HG03469 (cell line): ENCODE results near the gene SNAP23.

Experiments
- ATAC-seq: cut with Tn5 transposase; IDR thresholded peaks from one replicate; pipeline ENCODE4 v1.9.1; 2021; ENCODE audit warnings: mild to moderate bottlenecking, moderate library complexity, moderate number of reproducible peaks; ENCODE audit not compliant: unreplicated experiment

Gene SNAP23

GRCh38 chr15:42495361-42496212 lies at the start of gene SNAP23:
TSS of gene SNAP23 (plus strand) at chr15:42495634. CDS start at chr15:42511847, 16,213 bp downstream.
- peak; percentile 65 for ATAC-seq

- ATAC-seq = no peak
These were observed 47.8 kb upstream of the SNAP23 start for GRCh38 chr15:42447599-42447998.

- no peak for ATAC-seq
These were observed 47.2 kb upstream of the SNAP23 start for GRCh38 chr15:42448281-42448680.

- no peak for ATAC-seq
These were observed 45.5 kb upstream of the SNAP23 start for GRCh38 chr15:42449770-42450424.

GRCh38 chr15:42450425-42450790 lies 45.0 kb upstream of the SNAP23 start:
- ATAC-seq = no peak

- no peak for ATAC-seq
These were observed 41.6 kb upstream of the SNAP23 start for GRCh38 chr15:42453826-42454225.

GRCh38 chr15:42456531-42456930 lies 38.9 kb upstream of the SNAP23 start:
- no peak for ATAC-seq

GRCh38 chr15:42456971-42457370 lies 38.5 kb upstream of the SNAP23 start:
- no peak for ATAC-seq

- peak; percentile 65 for ATAC-seq
These were observed 37.7 kb upstream of the SNAP23 start for GRCh38 chr15:42457445-42458442.

GRCh38 chr15:42461261-42461660 lies 34.2 kb upstream of the SNAP23 start:
- no peak for ATAC-seq

- no peak for ATAC-seq
These were observed 29.7 kb upstream of the SNAP23 start for GRCh38 chr15:42465520-42466259.

GRCh38 chr15:42471002-42471401 lies 24.4 kb upstream of the SNAP23 start:
- no peak for ATAC-seq

- ATAC-seq = no peak
These were observed 20.6 kb upstream of the SNAP23 start for GRCh38 chr15:42474827-42475226.

- ATAC-seq = no peak
These were observed 12.7 kb upstream of the SNAP23 start for GRCh38 chr15:42482701-42483100.

- ATAC-seq = no peak
These were observed 11.8 kb upstream of the SNAP23 start for GRCh38 chr15:42483677-42484076.

- ATAC-seq = no peak
These were observed 5.2 kb upstream of the SNAP23 start for GRCh38 chr15:42490291-42490670.

- no peak for ATAC-seq
These were observed 4.5 kb upstream of the SNAP23 start, which contains the start of gene ZNF106 for GRCh38 chr15:42490671-42491538. TSS of gene ZNF106 (minus strand) at chr15:42491141. CDS start at chr15:42472289, 18,852 bp downstream.

GRCh38 chr15:42491539-42492225 lies 3.8 kb upstream of the SNAP23 start:
- ATAC-seq = no peak

- no peak for ATAC-seq
These were observed 1.8 kb upstream of the SNAP23 start for GRCh38 chr15:42493679-42494078.
